ENCODE measurements around the gene GDPGP1.
A peak's percentile ranks its signal among the peaks of the same experiment; 100 is the strongest.

GDPGP1 gene

GRCh38 chr15:90205050-90205848 is 28.8 kb upstream of the GDPGP1 start:
- DNase-seq (ENCODE audit: low read depth, low spot score): no peak

GRCh38 chr15:90205886-90206285 is 28.1 kb upstream of the GDPGP1 start:
- DNase-seq (ENCODE audit: low read depth, low spot score): no peak

- no peak for DNase-seq (ENCODE audit: low read depth, low spot score)
Measured at GRCh38 chr15:90207252-90207651, 26.8 kb upstream of the GDPGP1 start.

GRCh38 chr15:90208356-90208755 is 25.7 kb upstream of the GDPGP1 start:
- DNase-seq (ENCODE audit: low read depth, low spot score): no peak

DNA sequence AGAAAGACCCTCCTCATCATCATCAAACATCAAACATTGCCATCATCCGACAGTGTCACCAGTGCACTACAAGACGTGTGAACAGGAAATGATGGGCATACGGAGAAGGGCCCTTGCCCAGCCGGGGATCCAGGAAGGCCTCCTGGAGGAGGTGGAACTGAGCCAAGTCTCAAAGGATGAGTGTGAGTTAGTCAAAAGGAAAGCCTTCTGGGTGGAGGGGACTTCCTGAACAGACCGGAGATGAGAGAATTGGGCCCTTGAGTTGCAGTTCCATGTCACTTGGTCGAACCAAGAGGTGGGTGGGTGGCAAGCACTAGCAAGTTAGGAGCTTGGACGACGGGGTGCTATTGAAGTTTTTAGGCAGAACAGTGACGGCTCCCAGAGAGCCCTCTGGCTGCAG is 24.4 kb upstream of the GDPGP1 start:
- no peak for DNase-seq (ENCODE audit: low read depth, low spot score)

DNA sequence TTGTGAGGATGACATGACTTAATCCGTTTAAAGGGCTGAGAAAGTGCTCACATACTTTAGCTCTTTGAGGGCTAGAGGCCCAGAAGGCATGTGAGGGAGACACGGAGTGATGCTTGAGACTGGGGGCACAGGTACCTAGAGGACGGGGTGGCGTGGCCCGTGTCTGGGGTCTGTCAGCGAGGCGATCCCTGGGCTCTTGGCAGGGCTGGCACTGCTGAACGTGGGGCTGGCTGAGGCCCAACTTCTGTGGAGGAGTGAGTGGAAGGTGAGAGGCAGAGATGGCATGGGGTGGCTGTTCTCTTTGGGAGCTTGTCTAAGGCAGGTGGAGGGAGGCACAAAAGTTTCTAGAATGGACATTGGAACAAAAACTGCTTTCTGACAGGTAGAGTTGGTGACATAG is 23.4 kb upstream of the GDPGP1 start:
- DNase-seq (ENCODE audit: low read depth, low spot score): no peak

DNA sequence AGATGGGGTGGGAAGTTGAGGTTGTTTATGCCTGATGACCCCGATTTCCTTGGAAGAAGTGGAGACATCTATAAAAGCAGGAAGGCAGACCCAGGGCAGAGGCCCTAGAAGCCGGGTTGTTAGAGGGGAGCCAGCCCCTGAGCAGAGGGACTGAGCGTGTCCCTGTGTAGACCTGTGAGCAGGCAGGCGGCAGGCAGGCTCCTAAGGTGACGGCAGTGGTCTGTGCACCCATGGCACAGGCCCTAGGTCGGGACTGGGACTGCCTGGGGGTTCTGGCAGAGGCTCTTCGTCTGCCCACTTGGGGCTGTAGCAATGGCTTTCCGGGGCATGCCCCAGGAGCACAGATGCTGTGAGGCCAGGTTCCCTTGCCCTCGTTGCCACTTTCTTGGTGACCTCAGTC is 23.0 kb upstream of the GDPGP1 start:
- DNase-seq (ENCODE audit: low read depth, low spot score): no peak

DNA sequence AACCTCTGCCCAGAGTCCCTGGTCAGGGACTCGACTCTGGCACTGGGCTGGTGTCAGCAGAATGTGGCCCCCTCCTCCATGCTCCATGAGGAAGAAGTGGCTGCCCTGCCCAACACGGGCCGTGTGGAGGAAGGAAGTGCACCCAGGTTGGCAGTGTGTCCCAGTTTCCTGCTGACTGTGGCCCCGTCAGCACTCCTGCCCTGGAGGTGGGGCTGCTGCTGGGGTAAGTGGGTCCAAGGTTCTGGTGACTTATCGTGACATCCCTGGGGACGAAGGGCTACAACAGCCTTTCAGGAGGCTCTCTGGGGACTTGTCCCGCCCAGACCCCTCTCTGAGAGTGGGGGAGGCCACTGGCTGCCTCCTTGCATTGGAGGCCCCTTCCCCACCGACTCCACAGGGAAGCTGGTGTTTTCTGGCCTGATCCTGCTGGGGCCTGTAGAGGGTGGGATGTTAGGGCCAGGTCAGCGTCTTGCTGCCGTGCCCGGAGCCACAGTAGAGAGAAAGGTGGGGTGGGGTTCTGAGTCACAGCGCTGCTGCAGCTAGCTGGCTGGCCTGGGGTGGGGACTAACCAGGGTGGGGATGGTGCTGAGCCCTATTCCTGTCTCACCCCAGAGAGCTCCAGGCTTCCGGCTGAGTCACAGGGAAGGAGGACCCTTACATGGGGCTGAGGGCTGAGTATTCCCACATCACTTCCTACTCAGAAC is 22.4 kb upstream of the GDPGP1 start:
- DNase-seq (ENCODE audit: low read depth, low spot score): no peak

GRCh38 chr15:90212221-90213098 is 21.5 kb upstream of the GDPGP1 start:
- no peak for DNase-seq (ENCODE audit: low read depth, low spot score)

- DNase-seq (ENCODE audit: low read depth, low spot score): no peak
Measured at GRCh38 chr15:90213122-90213817, 20.7 kb upstream of the GDPGP1 start.

- DNase-seq (ENCODE audit: low read depth, low spot score): no peak
Measured at GRCh38 chr15:90213818-90214204, 20.2 kb upstream of the GDPGP1 start.

GRCh38 chr15:90214553-90215196 is 19.3 kb upstream of the GDPGP1 start:
- no peak for DNase-seq (ENCODE audit: low read depth, low spot score)

DNA sequence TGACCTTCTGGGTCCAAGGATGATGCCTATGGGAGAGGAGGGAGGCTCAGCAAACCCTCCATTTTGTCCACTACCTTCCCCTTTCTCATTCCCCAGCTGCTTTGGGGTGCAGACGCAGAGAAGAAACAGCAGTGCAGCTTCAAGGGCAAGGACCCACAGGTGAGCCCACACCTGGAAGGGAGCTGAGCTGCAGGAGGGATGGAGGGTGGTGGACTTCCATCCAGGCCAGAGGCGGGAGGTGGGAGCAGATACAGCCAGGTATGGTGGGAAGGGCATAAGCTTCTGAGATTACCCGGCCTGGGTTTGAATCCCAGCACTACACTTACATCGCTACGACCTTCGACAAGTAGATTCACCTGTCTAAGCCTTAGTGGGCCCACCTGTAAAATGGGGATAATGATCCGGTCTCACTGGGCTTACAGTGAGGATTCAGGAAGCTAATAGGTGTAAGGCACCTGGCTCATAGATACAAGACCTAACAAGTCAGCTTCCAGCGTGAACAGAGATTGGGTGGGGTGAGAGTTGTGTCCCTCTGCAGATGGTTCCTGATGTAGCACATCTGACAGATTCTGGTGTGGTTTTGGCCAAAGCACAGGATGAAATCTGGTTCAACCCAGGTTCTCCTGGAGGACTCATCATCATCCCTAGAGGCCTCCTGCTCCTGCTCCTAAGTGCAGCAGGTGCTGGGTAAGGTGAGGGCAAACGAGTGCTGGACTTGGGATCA is 16.2 kb upstream of the GDPGP1 start:
- no peak for DNase-seq (ENCODE audit: low read depth, low spot score)

- peak; percentile 33 for DNase-seq (ENCODE audit: low read depth, low spot score)
Measured at GRCh38 chr15:90219421-90220141, 14.4 kb upstream of the GDPGP1 start.

GRCh38 chr15:90221246-90221900 is 12.6 kb upstream of the GDPGP1 start:
- DNase-seq (ENCODE audit: low read depth, low spot score): no peak

DNA sequence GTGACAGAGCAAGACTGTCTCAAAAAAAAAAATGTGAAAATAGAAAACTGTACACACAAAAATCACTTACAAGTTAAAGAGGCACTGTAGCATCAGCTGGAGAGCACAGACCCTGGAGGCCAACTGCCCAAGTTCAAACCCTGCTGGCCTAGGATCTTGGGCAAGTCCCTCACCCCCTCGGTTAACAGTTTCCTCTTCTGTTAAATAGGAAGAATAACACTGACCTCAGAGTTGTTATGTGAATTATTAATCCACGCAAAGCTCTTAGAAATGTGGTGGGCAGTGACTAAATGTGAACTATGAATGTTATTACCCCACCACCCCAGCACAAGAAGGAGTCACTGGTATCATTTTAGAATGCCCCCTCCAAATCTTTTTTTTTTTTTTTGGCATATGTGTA is 11.5 kb upstream of the GDPGP1 start:
- DNase-seq (ENCODE audit: low read depth, low spot score): no peak

- DNase-seq (ENCODE audit: low read depth, low spot score): no peak
Measured at GRCh38 chr15:90223441-90224165, 10.4 kb upstream of the GDPGP1 start.

DNA sequence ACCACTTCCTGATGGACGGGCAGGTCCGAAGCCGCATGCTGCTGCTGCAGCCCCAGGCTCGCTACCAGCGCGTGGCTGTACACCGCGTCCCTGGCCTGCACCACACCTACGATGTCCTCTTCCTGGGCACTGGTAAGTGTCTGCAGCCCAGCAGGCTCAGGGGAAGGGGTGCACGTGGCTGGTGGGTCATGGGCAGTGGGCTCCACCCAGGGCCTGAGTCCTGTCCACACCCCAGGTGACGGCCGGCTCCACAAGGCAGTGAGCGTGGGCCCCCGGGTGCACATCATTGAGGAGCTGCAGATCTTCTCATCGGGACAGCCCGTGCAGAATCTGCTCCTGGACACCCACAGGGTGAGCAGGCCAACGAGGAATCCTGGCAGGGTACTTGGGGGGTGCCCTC is 9.0 kb upstream of the GDPGP1 start:
- DNase-seq (ENCODE audit: low read depth, low spot score): no peak

All from activated naive CD8-positive, alpha-beta T cell treated with anti-CD3 and anti-CD28 coated beads, Interleukin-2, amount 50 U/mL, for 16 hours (primary cell).